GM10266 (cell line): Measurements from ENCODE around the gene SLC17A9.
A peak's percentile ranks its signal among the peaks of the same experiment; 100 is the strongest.

Experiments used
- DNase-seq: peaks from one replicate; pipeline ENCODE4 v3.0.0; 2012; ENCODE audit errors: extremely low spot score
- TF ChIP-seq, protein P1 (sequence below): IDR thresholded peaks from 2 replicates; pipeline ENCODE4 v1.5.1; 2012; ENCODE audit warnings: mild to moderate bottlenecking, low read depth; ENCODE audit not compliant: control insufficient read depth, insufficient read depth; ENCODE audit errors: missing control alignments

SLC17A9 gene

GRCh38 chr20:62962891-62963613, 10.5 kb downstream of the SLC17A9 start:
- peak; percentile 9 for DNase-seq

GRCh38 chr20:62963614-62964397, 11.3 kb downstream of the SLC17A9 start:
- TF ChIP-seq, protein P1, sequence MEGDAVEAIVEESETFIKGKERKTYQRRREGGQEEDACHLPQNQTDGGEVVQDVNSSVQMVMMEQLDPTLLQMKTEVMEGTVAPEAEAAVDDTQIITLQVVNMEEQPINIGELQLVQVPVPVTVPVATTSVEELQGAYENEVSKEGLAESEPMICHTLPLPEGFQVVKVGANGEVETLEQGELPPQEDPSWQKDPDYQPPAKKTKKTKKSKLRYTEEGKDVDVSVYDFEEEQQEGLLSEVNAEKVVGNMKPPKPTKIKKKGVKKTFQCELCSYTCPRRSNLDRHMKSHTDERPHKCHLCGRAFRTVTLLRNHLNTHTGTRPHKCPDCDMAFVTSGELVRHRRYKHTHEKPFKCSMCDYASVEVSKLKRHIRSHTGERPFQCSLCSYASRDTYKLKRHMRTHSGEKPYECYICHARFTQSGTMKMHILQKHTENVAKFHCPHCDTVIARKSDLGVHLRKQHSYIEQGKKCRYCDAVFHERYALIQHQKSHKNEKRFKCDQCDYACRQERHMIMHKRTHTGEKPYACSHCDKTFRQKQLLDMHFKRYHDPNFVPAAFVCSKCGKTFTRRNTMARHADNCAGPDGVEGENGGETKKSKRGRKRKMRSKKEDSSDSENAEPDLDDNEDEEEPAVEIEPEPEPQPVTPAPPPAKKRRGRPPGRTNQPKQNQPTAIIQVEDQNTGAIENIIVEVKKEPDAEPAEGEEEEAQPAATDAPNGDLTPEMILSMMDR, result no peak
- DNase-seq, result no peak

More at GRCh38 chr20:62962891-62963613, 10.5 kb downstream of the SLC17A9 start:
- TF ChIP-seq, protein P1, result no peak

DNA sequence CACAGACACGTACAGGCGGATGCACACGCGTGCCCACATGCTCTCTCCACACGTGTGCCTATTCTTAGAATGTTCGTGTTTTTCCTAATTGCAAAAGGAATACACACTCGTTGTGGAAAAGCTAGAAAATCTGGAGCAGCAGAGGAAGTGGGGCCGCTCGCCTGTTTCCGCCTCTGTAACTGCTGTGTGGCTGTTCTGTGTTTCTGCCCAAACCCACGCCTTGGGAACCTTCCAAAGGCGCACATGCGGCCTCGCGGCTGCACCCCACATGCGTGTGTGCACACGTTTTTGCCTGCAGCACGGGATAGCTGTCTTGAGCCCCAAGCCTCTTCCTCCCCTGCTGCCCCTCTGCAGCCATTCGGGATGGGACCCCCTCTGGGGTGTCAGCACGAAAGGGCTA, 12.2 kb downstream of the SLC17A9 start:
- no peak for DNase-seq

DNA sequence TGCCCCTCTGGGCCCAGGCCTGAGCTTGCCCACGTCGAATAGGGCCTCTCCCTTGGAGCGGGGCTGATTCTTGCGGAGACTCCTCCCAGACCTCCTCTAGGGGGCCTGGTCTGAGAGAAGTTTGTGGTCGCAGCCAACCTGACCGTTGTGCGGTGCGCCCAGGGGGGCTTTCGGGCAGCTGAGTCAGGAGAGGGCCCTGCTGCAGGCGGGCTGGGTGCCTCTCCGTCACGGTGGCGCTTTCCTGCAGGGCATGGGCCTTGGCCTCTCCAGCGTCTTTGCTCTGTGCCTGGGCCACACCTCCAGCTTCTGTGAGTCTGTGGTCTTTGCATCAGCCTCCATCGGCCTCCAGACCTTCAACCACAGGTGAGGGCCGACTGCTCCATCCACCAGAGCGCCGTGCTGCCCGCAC, 12.9 kb downstream of the SLC17A9 start:
- TF ChIP-seq, protein P1, result no peak
- DNase-seq, result peak; percentile 8

More for the DNA sequence above, 12.2 kb downstream of the SLC17A9 start:
- TF ChIP-seq, protein P1, result no peak

DNA sequence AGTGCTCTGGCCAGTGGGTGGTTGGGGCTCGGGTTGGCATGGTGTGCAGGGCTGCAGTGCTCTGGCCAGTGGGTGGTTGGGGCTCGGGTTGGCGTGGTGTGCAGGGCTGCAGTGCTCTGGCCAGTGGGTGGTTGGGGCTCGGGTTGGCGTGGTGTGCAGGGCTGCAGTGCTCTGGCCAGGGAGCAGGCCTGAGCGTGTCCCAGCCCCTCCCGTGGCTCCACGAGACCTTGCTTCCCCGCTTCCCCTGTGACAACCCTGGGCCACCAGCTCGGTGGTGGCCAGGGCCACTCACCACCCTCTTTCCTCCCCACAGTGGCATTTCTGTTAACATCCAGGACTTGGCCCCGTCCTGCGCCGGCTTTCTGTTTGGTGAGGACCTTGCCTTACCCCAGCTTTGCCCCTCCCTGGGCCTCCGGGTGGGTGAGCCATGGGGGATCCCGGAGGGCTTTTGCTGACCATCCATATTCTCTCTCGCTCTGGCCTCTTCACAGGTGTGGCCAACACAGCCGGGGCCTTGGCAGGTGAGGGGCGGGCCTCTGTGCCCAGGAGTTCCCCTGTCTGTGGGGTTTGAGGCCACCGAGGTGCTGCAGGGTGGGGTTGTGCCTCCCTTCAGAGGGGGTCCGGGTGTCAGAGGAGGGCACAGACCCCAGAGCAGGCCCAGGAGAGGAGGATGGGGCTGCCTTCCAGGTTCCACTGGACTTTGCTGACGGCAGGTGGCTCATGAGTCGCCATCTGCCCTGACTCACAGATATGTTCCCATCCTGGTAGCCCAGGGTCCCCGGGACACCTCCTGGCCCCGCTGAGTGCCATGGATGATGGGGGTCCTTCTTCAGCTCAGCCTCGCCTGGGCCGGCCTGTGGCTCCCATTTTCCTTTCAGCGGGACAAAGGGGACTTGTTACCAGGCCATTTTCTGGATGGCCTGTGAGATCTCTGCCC, 14.0 kb downstream of the SLC17A9 start:
- TF ChIP-seq, protein P1, result no peak
- peak; percentile 10 for DNase-seq

DNA sequence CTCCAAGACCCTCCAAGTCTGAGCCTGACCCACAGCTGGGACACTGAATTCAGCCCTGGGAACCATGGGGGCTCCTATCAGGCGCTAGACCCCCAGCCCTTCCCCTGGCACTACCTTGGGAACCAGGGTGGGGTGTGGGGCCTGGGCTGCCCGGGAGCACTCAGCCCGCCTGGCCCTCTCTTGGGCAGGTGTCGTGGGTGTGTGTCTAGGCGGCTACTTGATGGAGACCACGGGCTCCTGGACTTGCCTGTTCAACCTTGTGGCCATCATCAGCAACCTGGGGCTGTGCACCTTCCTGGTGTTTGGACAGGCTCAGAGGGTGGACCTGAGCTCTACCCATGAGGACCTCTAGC, 14.6 kb downstream of the SLC17A9 start:
- TF ChIP-seq, protein P1, result no peak
- DNase-seq, result no peak
